Measurements from ENCODE around the gene PRDM8. TPM values are rescaled to one million over a fixed set of nuclear protein-coding genes. Genes with fewer than 3 reads are reported as not detected.

PRDM8 gene
- total RNA-seq, 1 donor from 2014 or later: 0.07 TPM

- no peak overlapping the region for H3K4me3 Mint-ChIP-seq (ENCODE audit: unreplicated experiment)
- peaks cover 17% of the 10 kb centered on the region for H3K4me1 Mint-ChIP-seq (ENCODE audit: low read depth)
- H3K9me3 Mint-ChIP-seq (ENCODE audit: low read depth): no peaks in the 10 kb centered on the region
- TF ChIP-seq, protein P1, sequence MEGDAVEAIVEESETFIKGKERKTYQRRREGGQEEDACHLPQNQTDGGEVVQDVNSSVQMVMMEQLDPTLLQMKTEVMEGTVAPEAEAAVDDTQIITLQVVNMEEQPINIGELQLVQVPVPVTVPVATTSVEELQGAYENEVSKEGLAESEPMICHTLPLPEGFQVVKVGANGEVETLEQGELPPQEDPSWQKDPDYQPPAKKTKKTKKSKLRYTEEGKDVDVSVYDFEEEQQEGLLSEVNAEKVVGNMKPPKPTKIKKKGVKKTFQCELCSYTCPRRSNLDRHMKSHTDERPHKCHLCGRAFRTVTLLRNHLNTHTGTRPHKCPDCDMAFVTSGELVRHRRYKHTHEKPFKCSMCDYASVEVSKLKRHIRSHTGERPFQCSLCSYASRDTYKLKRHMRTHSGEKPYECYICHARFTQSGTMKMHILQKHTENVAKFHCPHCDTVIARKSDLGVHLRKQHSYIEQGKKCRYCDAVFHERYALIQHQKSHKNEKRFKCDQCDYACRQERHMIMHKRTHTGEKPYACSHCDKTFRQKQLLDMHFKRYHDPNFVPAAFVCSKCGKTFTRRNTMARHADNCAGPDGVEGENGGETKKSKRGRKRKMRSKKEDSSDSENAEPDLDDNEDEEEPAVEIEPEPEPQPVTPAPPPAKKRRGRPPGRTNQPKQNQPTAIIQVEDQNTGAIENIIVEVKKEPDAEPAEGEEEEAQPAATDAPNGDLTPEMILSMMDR (IDR thresholded peaks at IDR 0.05): no peak
- H3K36me3 Mint-ChIP-seq (ENCODE audit: low read depth): no peaks in the 10 kb centered on the region
- H3K27ac Mint-ChIP-seq (ENCODE audit: unreplicated experiment): no peak overlapping the region
- no peak for DNase-seq (ENCODE audit: low spot score)
- H3K27me3 Mint-ChIP-seq (ENCODE audit: low read depth): no peaks in the 10 kb centered on the region
Measured at GRCh38 chr4:80231180-80231579, 33.9 kb downstream of the PRDM8 start.

- TF ChIP-seq, protein P1 (IDR thresholded peaks at IDR 0.05): no peak
- H3K9me3 Mint-ChIP-seq (ENCODE audit: low read depth): no peaks in the 10 kb centered on the region
- no peak overlapping the region for H3K4me3 Mint-ChIP-seq (ENCODE audit: unreplicated experiment)
- no peaks in the 10 kb centered on the region for H3K27me3 Mint-ChIP-seq (ENCODE audit: low read depth)
- DNase-seq (ENCODE audit: low spot score): no peak
- H3K36me3 Mint-ChIP-seq (ENCODE audit: low read depth): no peaks in the 10 kb centered on the region
- peaks cover 30% of the 10 kb centered on the region for H3K4me1 Mint-ChIP-seq (ENCODE audit: low read depth)
- no peak overlapping the region for H3K27ac Mint-ChIP-seq (ENCODE audit: unreplicated experiment)
Measured at GRCh38 chr4:80232707-80233370, 35.5 kb downstream of the PRDM8 start.

DNA sequence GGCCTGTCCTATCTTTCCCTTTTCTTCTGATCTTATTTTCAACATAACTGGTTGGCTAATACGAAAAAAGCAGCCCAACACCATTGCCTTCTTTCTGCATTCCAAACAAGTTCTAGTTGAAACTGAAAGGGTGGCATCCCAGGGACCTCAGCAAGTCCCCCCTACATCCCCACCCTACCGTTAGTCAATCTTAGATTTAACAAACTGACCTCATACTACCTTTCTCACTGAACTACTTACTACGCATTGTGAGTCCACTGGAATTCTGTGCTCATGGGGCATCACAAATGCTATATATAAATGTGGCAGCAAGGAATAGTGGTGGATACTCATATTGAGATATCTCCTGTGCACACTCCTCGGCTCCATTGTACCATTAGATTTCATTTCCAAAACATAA, 36.1 kb downstream of the PRDM8 start:
- no peak for DNase-seq (ENCODE audit: low spot score)
- Mint-ChIP-seq H3K27me3 (ENCODE audit: low read depth) (no peaks in the 10 kb centered on the region), H3K36me3 (ENCODE audit: low read depth) (no peaks in the 10 kb centered on the region), H3K4me1 (ENCODE audit: low read depth) (peaks cover 30% of the 10 kb centered on the region), H3K27ac (ENCODE audit: unreplicated experiment) (no peak overlapping the region), H3K4me3 (ENCODE audit: unreplicated experiment) (no peak overlapping the region), H3K9me3 (ENCODE audit: low read depth) (no peaks in the 10 kb centered on the region)
- TF ChIP-seq, protein P1 (IDR thresholded peaks at IDR 0.05): no peak

GRCh38 chr4:80235451-80235850, 38.1 kb downstream of the PRDM8 start:
- DNase-seq (ENCODE audit: low spot score): no peak
- H3K4me3 Mint-ChIP-seq (ENCODE audit: unreplicated experiment): no peak overlapping the region
- no peaks in the 10 kb centered on the region for H3K36me3 Mint-ChIP-seq (ENCODE audit: low read depth)
- peak overlapping the region; percentile 91 for H3K27ac Mint-ChIP-seq (ENCODE audit: unreplicated experiment)
- no peaks in the 10 kb centered on the region for H3K9me3 Mint-ChIP-seq (ENCODE audit: low read depth)
- no peaks in the 10 kb centered on the region for H3K27me3 Mint-ChIP-seq (ENCODE audit: low read depth)
- H3K4me1 Mint-ChIP-seq (ENCODE audit: low read depth): peaks cover 30% of the 10 kb centered on the region
- TF ChIP-seq, protein P1 (IDR thresholded peaks at IDR 0.05): no peak

GRCh38 chr4:80237992-80238391, 40.7 kb downstream of the PRDM8 start:
- H3K27ac Mint-ChIP-seq (ENCODE audit: unreplicated experiment): no peak overlapping the region

More at GRCh38 chr4:80237992-80238391, 40.7 kb downstream of the PRDM8 start:
- Mint-ChIP-seq H3K4me1 (ENCODE audit: low read depth) (peaks cover 30% of the 10 kb centered on the region), H3K9me3 (ENCODE audit: low read depth) (no peaks in the 10 kb centered on the region), H3K27me3 (ENCODE audit: low read depth) (no peaks in the 10 kb centered on the region), H3K36me3 (ENCODE audit: low read depth) (no peaks in the 10 kb centered on the region), H3K4me3 (ENCODE audit: unreplicated experiment) (peak overlapping the region; percentile 33)
- TF ChIP-seq, protein P1 (IDR thresholded peaks at IDR 0.05): no peak
- DNase-seq (ENCODE audit: low spot score): no peak

All from chondrocyte (in vitro differentiated cells).